GM23338 (cell line): ENCODE measurements around the gene ZNRF2.

Experiments used
- CREB1 ChIP-seq: fragments of 250-450 bp; sonication (Bioruptor Pico); IDR thresholded peaks from 2 replicates; pipeline ENCODE4 v1.5.0; 2020; ENCODE audit warnings: low read depth, mild to moderate bottlenecking, moderate library complexity
- EZH2 ChIP-seq: fragments of 200-600 bp; sonication (generic); IDR thresholded peaks from one replicate; pipeline ENCODE4 v1.8.0; 2017; ENCODE audit warnings: antibody characterized with exemption, mild to moderate bottlenecking, low read depth; ENCODE audit not compliant: unreplicated experiment
- EZH2phosphoT487 ChIP-seq: fragments of 200-600 bp; sonication (generic); IDR thresholded peaks from one replicate; pipeline ENCODE4 v1.8.1; 2018; ENCODE audit warnings: antibody characterized with exemption; ENCODE audit not compliant: unreplicated experiment
- NANOG ChIP-seq: IDR thresholded peaks from 2 replicates; pipeline ENCODE4 v1.6.1; 2016; ENCODE audit warnings: antibody characterized with exemption, borderline replicate concordance
- POLR2AphosphoS5 ChIP-seq: IDR thresholded peaks from 2 replicates; pipeline ENCODE4 v1.6.1; 2016; ENCODE audit warnings: antibody characterized with exemption, low read depth
- STAT1 ChIP-seq: IDR thresholded peaks from one replicate; pipeline ENCODE4 v1.6.1; 2016; ENCODE audit warnings: antibody characterized with exemption; ENCODE audit not compliant: unreplicated experiment
- ZNF331 ChIP-seq: fragments of 250-450 bp; sonication (Bioruptor Pico); IDR thresholded peaks from 2 replicates; pipeline ENCODE4 v1.5.0; 2020; ENCODE audit warnings: low read depth, mild to moderate bottlenecking, moderate library complexity
- TF ChIP-seq, protein P1 (sequence below), 2 experiments: fragments of 200-600 bp in 1 of 2; sonication (generic) in 1 of 2; conservative IDR thresholded peaks; 2 replicates each; pipeline versions ENCODE4 v1.5.1 to v1.6.1; 2016 to 2017; ENCODE audit warnings: antibody characterized with exemption in 2 of 2, low read depth in 2 of 2, mild to moderate bottlenecking in 2 of 2, moderate library complexity in 1 of 2
- TF ChIP-seq, protein P2 (sequence below): IDR thresholded peaks from one replicate; pipeline ENCODE4 v1.6.1; 2018; ENCODE audit warnings: antibody characterized with exemption; ENCODE audit not compliant: unreplicated experiment
- TF ChIP-seq, protein P3 (sequence below): fragments of 250-450 bp; sonication (Bioruptor Pico); IDR thresholded peaks from 2 replicates; pipeline ENCODE4 v1.5.0; 2020; ENCODE audit warnings: mild to moderate bottlenecking, moderate library complexity

DNA sequence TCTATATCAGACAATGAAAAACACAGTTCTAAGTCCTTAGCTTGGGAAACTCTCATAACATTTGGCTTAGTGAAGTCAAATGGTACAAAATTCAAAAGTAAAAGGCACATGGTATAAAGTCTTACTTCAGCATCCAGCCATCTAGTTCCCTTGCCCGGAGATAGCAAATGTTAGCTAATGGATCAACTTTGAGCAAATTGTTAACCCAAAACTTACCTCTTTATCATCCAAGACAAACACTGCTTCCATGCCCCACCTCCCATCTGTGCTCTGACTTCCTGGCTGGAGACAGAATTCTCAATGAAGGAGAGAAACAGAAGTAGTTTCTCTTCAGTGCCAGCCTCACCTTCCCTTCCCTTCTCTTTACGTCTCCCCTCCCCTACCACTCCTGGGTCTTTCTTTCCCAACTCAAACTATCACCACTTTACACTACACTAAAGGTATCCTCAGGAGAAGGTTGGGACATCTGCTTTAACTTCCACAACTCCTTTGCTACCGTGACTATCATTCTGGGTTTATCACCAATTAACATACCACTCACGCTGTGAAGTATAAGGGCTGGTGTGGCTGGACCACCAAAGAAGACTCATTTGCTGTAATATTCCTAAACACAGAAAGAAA is 21.2 kb upstream of the ZNRF2 start:
- TF ChIP-seq, protein P1, sequence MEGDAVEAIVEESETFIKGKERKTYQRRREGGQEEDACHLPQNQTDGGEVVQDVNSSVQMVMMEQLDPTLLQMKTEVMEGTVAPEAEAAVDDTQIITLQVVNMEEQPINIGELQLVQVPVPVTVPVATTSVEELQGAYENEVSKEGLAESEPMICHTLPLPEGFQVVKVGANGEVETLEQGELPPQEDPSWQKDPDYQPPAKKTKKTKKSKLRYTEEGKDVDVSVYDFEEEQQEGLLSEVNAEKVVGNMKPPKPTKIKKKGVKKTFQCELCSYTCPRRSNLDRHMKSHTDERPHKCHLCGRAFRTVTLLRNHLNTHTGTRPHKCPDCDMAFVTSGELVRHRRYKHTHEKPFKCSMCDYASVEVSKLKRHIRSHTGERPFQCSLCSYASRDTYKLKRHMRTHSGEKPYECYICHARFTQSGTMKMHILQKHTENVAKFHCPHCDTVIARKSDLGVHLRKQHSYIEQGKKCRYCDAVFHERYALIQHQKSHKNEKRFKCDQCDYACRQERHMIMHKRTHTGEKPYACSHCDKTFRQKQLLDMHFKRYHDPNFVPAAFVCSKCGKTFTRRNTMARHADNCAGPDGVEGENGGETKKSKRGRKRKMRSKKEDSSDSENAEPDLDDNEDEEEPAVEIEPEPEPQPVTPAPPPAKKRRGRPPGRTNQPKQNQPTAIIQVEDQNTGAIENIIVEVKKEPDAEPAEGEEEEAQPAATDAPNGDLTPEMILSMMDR (conservative IDR thresholded peaks at IDR 0.05; ENCODE audit: low read depth in 2 of 2), result no peak
- TF ChIP-seq EZH2phosphoT487 (no peak), POLR2AphosphoS5 (no peak), EZH2 (no peak), NANOG (no peak), STAT1 (no peak), ZNF331 (CRISPR knock-in tag) (no peak), CREB1 (no peak)
- TF ChIP-seq, protein P2, sequence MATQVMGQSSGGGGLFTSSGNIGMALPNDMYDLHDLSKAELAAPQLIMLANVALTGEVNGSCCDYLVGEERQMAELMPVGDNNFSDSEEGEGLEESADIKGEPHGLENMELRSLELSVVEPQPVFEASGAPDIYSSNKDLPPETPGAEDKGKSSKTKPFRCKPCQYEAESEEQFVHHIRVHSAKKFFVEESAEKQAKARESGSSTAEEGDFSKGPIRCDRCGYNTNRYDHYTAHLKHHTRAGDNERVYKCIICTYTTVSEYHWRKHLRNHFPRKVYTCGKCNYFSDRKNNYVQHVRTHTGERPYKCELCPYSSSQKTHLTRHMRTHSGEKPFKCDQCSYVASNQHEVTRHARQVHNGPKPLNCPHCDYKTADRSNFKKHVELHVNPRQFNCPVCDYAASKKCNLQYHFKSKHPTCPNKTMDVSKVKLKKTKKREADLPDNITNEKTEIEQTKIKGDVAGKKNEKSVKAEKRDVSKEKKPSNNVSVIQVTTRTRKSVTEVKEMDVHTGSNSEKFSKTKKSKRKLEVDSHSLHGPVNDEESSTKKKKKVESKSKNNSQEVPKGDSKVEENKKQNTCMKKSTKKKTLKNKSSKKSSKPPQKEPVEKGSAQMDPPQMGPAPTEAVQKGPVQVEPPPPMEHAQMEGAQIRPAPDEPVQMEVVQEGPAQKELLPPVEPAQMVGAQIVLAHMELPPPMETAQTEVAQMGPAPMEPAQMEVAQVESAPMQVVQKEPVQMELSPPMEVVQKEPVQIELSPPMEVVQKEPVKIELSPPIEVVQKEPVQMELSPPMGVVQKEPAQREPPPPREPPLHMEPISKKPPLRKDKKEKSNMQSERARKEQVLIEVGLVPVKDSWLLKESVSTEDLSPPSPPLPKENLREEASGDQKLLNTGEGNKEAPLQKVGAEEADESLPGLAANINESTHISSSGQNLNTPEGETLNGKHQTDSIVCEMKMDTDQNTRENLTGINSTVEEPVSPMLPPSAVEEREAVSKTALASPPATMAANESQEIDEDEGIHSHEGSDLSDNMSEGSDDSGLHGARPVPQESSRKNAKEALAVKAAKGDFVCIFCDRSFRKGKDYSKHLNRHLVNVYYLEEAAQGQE, result no peak
- TF ChIP-seq, protein P3, sequence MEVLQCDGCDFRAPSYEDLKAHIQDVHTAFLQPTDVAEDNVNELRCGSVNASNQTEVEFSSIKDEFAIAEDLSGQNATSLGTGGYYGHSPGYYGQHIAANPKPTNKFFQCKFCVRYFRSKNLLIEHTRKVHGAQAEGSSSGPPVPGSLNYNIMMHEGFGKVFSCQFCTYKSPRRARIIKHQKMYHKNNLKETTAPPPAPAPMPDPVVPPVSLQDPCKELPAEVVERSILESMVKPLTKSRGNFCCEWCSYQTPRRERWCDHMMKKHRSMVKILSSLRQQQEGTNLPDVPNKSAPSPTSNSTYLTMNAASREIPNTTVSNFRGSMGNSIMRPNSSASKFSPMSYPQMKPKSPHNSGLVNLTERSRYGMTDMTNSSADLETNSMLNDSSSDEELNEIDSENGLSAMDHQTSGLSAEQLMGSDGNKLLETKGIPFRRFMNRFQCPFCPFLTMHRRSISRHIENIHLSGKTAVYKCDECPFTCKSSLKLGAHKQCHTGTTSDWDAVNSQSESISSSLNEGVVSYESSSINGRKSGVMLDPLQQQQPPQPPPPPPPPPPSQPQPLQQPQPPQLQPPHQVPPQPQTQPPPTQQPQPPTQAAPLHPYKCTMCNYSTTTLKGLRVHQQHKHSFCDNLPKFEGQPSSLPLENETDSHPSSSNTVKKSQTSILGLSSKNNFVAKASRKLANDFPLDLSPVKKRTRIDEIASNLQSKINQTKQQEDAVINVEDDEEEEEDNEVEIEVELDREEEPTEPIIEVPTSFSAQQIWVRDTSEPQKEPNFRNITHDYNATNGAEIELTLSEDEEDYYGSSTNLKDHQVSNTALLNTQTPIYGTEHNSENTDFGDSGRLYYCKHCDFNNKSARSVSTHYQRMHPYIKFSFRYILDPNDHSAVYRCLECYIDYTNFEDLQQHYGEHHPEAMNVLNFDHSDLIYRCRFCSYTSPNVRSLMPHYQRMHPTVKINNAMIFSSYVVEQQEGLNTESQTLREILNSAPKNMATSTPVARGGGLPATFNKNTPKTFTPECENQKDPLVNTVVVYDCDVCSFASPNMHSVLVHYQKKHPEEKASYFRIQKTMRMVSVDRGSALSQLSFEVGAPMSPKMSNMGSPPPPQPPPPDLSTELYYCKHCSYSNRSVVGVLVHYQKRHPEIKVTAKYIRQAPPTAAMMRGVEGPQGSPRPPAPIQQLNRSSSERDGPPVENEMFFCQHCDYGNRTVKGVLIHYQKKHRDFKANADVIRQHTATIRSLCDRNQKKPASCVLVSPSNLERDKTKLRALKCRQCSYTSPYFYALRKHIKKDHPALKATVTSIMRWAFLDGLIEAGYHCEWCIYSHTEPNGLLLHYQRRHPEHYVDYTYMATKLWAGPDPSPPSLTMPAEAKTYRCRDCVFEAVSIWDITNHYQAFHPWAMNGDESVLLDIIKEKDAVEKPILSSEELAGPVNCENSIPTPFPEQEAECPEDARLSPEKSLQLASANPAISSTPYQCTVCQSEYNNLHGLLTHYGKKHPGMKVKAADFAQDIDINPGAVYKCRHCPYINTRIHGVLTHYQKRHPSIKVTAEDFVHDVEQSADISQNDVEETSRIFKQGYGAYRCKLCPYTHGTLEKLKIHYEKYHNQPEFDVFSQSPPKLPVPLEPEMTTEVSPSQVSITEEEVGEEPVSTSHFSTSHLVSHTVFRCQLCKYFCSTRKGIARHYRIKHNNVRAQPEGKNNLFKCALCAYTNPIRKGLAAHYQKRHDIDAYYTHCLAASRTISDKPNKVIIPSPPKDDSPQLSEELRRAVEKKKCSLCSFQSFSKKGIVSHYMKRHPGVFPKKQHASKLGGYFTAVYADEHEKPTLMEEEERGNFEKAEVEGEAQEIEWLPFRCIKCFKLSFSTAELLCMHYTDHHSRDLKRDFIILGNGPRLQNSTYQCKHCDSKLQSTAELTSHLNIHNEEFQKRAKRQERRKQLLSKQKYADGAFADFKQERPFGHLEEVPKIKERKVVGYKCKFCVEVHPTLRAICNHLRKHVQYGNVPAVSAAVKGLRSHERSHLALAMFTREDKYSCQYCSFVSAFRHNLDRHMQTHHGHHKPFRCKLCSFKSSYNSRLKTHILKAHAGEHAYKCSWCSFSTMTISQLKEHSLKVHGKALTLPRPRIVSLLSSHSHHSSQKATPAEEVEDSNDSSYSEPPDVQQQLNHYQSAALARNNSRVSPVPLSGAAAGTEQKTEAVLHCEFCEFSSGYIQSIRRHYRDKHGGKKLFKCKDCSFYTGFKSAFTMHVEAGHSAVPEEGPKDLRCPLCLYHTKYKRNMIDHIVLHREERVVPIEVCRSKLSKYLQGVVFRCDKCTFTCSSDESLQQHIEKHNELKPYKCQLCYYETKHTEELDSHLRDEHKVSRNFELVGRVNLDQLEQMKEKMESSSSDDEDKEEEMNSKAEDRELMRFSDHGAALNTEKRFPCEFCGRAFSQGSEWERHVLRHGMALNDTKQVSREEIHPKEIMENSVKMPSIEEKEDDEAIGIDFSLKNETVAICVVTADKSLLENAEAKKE (CRISPR knock-in tag), result no peak
